Measurements from ENCODE around the gene VAMP5.
A peak's percentile ranks its signal among the peaks of the same experiment; 100 is the strongest.
"Not testable (repeated sequence)": the region's sequence is repeated elsewhere in the genome, so short reads cannot be mapped to it uniquely, and the experiment has no call there.

Gene VAMP5, protein sequence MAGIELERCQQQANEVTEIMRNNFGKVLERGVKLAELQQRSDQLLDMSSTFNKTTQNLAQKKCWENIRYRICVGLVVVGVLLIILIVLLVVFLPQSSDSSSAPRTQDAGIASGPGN

DNA sequence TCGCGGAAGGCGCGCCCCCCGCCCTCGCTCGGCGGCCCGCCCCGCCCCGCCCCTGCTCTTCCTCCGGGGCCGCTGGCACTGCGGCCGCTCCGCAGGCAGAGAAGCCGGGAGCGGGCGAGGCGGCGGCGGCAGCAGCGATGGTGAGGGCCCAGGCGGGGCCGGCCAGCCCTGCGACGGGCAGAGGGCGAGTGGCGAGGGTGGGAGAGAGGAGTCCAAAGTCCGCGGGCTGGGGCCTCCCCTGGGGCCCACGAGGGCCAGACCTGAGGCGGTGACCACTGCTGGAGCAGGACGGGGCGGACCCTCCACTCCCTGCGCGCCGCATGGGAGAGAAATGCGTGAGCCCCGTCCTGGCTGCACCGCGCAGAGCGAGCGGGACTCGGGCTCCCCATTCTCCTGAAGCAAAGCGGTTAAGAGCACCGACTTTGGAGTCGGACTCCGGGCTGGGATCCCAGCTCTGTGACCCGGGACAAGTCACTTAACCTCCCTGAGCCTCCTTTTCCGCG lies at the start of gene VAMP5:
Gene VAMP5 (plus strand): TSS at position 78 of the 503 bp plus-strand sequence. CDS start 60 bp downstream, at position 138.
- DNase-seq (ENCODE audit: low spot score) = no peak

DNA sequence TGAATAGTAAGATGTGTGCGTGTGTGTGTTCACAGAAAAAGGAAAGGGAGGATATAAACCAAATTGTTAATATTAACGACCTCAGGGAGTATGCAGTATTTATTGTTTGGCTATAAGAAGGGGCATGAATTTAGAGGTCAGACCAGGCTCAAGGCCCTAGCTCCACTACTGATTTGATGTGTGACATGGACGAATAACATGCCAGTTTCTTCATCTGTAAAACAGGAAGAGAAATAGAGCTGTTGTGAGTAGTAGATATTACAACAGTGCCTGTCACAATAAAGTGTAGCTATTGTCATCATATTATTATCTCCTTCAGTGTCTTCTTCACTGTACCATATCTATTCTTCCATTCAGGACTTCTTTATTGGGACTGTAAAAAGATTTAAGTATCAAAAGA lies 49.4 kb upstream of the VAMP5 start:
- no peak for DNase-seq (ENCODE audit: low spot score)

DNA sequence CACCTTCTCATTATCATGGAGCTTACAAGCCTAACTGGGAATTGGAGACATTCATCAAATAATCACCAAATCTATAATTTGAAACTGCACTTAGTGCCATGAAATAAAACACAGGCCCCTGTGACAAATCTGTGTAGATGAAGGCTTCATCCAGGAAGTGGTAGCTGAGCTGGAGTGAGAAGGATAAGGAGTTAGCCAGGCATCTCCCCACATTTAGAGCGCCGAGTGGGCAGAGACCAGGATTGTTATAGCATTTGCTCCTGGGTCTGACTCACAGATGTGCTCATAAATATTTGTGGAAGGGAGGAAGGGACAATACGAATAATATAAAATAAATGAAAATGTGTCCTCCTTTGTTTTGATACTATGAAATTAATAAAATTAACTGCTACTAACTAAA lies 47.8 kb upstream of the VAMP5 start:
- DNase-seq (ENCODE audit: low spot score) = no peak

DNA sequence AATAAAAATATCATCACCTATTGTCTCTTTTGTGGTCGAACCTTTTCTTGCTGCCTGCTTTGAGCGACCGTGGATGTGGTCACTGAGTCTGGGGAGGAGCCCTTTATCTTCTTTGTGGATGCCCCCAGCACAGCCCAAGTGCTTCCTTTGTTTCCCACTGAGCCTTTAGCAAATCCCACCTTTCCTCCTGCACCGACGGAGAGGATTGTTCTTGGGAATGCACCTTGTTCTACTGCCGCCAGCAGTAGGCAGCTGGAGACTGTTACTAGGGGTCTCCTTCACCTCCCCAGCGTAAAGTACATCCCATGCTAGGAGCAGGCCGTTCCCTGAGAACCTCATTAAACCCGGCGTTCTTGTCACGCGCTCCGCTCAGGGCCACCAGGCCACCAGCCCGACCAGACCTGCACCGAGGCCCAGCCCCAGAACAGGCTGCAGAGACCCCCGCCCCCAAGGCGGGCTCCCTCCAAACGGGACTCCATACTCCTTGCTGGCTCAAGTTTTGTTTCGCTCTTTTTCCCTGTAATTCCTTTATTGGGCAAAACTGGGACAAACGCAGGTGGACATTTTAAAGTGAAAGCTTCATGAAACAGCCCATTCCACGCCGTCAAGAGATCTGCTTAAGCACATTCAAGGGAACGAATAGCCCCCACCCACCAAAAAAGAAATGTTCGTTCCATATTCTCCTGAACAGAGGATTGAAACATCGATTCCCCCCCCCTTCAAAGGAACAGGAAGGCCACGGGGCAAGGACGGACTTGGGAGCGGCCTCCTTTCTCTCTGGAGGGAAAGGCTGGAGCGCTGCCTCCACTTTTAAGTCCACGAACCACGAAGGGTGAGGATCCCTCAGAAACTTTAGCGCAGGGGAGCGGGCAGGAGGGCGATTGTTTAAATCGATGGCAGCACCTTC lies 46.4 kb upstream of the VAMP5 start:
- DNase-seq (ENCODE audit: low spot score) = peak; percentile 70

DNA sequence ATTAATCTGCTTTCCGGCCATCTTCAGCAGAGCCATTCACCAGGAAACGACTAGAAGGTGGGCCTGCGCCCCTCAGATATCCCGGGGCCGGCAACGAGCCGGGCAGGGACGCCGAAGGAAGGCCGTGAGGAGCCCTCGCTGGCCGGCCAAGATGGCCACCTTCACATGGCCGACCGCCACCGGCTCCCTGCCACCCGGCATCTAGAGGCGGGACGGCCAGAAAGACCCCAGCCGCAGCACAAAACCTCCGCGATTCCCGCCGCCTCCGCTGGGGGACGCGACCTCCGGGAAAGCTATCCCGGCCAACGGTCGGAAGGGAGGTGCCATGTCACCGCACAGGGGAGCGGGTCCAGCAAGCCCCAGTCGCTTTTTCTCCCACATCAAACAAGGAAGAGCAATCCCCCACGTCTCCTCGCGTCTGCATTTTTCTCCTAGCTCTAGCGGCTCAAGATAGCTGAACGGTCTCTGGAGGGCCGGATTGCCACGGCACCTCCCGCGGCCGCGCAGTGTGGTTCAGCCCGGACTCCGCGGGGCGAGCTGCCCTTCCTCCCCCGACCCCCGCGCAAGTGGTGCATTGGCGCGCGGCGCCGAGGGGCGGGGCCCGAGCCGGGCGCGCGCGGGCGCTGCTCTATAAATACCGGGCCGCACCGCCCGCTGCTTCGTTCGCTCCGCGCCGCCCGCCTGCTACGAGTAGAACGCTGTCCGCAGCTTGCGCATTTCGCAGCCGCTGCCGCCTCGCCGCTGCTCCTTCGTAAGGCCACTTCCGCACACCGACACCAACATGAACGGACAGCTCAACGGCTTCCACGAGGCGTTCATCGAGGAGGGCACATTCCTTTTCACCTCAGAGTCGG lies 45.5 kb upstream of the VAMP5 start, which contains the start of gene MAT2A:
Gene MAT2A (plus strand): TSS at position 662 of the 854 bp plus-strand sequence. CDS start 120 bp downstream, at position 782.
- peak; percentile 92 for DNase-seq (ENCODE audit: low spot score)

DNA sequence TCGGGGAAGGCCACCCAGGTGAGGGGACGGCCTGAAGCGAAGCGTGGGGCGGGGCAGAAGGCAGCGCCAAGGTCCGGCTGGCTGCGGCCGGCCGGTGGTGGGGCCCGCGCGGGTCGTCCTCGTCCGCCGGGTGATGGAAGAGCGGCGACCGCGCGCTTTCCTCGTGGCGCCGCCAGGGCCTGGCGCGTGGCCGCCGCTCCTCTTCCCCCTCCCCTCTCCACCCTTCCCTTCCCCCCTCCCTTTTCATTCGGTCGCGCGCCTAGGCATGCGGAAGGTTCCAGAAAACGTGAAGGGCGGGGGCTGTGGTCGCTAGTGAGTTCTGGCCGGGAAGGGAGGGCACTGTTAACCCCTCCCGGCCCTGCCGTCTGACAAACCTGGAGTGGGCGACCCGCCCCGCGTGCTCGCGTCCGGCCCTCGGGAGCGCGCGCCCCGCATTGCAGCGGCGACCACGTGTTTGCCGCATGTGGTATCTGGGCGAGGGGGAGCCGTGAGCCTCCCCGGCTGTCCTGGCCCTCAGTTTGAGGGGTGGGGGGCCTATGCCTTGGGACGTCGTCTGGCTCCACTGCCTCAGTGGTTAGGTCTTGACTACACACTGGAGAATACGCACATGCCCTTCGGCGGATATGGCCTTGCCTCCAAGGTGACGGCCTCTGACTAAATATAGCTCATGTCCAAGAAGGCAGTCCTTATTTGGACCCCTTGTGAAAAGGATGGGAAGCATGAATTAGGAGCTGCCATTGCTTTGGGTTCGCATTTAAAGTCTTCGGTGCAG lies 44.7 kb upstream of the VAMP5 start:
- DNase-seq (ENCODE audit: low spot score) = peak; percentile 71

DNA sequence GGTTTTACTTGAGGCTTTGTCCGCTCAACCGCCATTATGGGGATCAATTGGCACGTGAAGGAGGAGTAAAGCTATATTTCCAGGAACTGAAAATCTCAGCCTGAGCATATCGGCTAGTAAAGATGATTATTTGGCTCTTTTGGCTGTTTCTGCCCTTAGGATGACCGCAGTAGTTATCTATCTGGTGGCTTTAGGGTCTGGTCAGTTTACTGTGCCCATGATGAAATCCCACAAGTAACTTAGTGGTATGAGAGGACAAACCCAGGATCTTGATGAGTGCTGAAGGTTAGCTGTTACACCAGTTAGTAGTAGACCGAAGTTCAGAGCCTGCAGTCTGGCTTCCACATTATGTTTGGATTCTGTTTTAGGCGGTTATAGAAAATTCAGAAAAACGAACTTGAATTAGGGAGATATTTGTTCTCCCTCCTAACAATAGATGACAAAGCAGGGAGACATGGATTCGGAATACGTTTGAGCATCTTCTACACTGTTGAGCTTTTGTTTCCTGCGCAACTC lies 44.0 kb upstream of the VAMP5 start:
- DNase-seq (ENCODE audit: low spot score) = no peak

DNA sequence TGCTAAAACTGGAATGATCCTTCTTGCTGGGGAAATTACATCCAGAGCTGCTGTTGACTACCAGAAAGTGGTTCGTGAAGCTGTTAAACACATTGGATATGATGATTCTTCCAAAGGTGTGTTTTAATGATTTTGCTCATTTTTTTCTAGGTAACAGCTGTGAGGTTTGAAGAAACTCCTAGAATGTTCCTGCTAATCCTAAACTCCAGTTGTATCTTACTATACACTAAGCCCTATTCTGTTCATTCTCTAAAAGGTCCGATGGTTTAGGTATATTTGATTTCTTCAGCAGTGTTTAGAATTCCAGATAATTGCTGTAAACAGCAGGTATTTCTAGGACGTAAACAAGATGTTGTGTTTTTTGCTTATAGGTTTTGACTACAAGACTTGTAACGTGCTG lies 43.0 kb upstream of the VAMP5 start:
- no peak for DNase-seq (ENCODE audit: low spot score)

DNA sequence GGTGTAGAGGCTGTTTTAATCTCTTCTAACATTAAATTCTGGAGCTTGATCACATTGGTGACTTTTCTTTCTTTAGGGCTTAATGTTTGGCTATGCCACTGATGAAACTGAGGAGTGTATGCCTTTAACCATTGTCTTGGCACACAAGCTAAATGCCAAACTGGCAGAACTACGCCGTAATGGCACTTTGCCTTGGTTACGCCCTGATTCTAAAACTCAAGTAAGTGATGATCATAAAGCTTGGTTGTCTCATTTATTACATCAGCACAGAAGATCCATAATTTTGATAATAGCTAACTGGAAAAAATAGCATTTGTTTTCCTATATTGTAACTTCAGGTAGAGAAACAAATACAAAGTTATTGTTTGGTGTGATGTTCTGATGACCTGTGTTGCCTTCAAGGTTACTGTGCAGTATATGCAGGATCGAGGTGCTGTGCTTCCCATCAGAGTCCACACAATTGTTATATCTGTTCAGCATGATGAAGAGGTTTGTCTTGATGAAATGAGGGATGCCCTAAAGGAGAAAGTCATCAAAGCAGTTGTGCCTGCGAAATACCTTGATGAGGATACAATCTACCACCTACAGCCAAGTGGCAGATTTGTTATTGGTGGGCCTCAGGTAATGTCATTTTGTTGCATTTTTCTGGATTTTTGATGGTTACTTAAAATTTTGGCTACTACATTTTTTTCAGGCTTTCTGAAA lies 42.3 kb upstream of the VAMP5 start:
- DNase-seq (ENCODE audit: low spot score) = no peak

DNA sequence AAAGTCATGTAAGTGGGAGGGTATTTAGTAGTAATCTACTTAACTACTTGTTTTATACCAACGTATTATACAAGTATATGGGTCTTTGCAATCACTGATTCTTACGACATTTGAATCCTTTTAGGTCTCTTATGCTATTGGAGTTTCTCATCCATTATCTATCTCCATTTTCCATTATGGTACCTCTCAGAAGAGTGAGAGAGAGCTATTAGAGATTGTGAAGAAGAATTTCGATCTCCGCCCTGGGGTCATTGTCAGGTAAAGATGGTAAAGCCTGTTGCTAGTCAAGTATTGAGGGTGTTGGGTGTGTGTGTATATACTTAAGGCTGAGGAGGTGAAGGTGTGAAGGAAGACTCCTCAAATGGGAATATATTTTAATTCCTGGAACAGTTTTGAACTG lies 41.5 kb upstream of the VAMP5 start:
- DNase-seq (ENCODE audit: low spot score) = no peak

DNA sequence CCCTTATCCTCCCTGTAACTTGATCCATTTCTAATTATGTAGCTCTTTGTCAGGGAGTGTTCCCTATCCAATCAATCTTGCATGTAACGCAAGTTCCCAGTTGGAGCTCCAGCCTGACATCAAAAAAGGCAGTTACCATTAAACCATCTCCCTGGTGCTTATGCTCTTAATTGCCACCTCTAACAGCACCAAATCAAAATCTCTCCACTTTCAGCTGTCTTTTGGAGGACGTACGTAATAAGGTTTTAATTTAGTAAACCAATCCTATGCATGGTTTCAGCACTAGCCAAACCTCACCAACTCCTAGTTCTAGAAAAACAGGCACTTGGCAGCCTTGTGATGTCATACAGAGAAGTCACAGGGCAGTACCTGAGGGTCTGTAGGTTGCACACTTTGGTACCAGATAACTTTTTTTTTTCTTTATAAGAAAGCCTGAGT lies 40.0 kb upstream of the VAMP5 start:
- not testable (repeated sequence) for DNase-seq (ENCODE audit: low spot score)

DNA sequence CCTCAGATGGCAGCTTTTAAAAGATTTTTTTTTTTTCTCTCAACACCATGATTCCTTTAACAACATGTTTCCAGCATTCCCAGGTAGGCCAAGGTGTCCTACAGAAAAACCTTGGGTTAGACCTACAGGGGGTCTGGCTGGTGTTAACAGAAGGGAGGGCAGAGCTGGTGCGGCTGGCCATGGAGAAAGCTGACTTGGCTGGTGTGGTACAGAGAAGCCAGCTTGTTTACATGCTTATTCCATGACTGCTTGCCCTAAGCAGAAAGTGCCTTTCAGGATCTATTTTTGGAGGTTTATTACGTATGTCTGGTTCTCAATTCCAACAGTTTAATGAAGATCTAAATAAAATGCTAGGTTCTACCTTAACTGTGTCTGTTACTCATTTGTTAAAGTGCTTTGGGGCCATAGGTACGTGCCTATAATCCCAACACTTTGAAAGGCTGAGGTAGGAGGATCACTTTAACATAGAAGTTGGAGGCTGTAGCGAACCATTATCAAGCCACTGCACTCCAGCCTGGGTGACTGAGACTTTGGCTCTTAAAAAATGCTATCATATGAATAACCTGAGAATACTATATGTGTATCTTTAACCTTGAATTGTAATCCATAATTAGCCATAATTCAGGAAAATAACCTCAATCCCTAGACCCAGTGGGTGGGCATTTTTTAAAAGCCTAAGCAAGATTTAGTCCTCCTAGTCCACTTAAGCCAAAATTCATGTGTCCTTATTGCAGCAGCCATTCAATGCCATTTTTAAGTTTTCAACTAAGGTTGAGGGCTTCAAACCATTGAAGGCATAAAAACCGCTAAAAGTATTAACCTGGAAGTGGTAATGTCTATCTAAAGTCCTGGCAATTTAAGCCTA lies 39.1 kb upstream of the VAMP5 start:
- DNase-seq (ENCODE audit: low spot score) = not testable (repeated sequence)

DNA sequence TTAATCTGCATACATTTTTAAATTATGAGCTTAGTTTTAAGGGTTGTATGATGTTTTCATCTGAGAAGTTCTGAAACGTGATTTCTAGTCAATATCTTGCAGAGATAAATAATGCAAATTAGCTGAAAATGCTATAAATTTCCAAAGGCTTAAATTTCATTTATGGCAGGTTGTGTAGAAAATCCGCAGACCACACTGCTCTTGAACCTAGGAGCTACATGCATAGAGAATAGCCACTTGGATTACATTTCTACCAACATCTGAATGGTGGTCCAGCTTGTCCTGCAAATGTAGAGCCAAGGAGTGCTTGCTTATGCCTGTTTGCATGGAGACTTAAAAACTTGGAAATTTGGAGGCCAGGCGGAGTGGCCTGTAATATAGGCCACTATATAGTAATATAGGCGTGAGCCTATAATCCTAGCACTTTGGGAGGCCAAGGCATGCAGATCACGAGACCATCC lies 38.4 kb upstream of the VAMP5 start:
- no peak for DNase-seq (ENCODE audit: low spot score)

DNA sequence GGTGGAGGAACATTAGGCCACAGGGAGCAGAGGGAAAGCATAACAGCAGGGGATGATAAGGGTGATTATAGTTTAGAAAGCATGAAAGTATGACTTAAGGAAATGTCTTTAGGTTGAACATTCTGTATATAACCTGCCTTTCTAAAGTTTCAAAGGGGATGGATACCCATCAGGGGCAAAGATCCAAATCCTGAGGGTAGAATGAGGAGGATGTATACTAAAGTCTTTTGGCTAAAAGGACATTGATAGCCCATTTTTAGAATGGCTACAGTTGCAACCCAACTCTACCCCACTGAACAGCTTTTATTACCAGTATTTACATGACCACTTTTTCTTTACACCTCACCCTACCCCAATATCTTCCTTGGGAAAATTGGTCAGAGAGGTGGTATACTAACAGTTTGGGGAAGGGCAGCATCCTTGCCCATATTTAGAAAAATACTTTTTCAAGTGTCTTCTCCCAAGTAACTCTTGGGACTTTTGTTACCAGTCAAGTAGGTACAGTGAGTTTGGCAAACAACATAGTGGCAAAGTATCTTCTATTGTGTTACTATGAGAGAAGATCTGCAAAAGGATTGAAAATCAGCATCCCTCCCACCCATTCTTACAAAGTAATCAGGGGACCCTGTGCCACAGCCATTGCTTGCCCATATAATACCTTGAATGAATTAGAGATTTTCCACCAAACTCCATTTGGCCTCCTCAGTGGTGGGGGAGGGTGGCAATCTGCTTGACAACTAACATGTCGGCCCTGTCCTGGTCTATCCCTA lies 37.0 kb upstream of the VAMP5 start:
- DNase-seq (ENCODE audit: low spot score) = no peak

DNA sequence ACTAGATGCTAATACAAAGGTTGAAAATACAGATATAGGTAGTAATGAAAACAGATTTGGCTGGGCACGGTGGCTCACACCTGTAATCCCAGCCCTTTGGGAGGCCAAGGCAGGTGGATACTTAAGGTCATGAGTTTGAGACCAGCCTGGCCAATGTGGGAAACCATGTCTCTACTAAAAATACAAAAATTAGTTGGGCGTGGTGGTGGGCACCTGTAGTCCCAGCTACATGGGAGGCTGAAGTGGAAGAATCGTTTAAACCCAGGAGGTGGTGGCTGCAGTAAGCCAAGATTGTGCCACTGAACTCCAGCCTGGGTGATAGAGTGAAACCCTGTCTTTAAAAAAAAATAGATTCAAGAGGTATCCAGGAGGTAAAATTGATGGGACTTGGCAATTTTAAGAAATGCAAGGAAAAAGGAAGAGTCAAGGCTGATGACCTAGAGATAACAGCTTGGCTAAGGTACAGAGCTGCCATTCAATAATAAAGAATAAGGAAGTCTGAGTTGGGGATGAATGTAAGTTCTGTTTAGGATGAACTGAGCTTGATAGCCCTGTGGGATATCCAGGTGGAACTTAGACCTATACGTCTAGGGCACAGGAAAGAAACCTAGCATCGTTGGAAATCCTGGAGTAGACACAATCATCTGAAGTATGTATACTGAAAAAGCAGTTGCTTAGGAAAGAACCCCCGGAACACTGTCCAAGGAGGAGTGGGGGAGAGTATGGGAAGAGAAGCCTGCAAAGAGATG lies 36.2 kb upstream of the VAMP5 start:
- no peak for DNase-seq (ENCODE audit: low spot score)

DNA sequence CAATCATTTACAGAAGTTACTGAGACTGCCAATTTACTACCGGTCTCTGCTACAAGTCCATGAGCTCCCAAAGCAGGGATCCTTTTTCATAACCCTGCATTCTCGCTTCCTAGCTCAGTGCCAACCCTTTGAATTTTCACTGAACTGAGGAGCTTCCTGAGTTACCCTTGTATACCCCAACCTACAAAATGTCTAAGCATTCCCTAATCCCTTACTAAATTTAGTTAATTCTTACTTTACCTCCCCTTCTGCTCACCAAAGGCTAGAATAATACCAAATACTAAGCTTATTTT lies 35.7 kb upstream of the VAMP5 start:
- DNase-seq (ENCODE audit: low spot score) = no peak

DNA sequence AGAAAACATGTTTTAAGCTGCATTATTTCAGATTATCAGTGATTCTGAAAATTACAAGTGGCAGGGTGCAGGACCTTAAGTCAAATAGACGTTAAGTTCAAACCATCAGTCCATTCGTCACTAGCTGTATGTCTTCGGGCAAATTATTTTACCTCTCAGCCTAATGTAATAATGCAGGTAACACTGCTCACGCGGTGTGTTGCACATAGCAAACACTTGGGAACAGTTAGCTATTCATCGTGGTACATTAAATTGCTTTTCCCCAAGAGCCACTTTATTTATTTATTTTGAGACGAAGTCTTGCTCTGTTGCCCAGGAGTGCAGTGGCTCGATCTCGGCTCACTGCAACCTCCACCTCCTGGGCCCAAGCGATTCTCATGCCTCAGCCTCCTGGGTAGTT lies 35.1 kb upstream of the VAMP5 start:
- DNase-seq (ENCODE audit: low spot score) = no peak

DNA sequence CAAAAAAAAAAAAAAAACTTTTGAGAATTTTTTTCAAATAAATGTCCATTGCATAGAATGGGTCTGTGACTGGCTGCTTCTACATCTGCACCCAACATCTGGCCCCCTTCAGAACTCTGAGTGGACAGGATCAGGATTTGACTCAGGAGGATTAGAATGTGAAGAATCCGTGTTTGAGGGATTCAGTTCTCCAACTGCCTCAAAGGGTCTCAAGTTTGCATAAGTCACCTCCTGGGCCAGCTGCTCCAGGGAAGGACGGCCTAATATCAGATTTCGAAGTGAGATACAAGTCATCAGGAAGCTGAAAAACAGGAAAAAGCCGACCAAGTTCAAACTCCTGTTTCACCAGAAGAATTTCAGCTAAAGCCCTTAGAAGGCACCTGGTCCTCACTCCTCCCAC lies 34.4 kb upstream of the VAMP5 start:
- no peak for DNase-seq (ENCODE audit: low spot score)
